GM19240 (cell line): ENCODE results near the gene COL13A1.

Source experiments
- DNase-seq: peaks from one replicate; pipeline ENCODE4 v3.0.0; 2011; ENCODE audit warnings: low spot score; ENCODE audit not compliant: insufficient read length

Gene COL13A1

GRCh38 chr10:69791812-69792211 lies 9.9 kb upstream of the COL13A1 start:
- no peak for DNase-seq

GRCh38 chr10:69792341-69792740 lies 9.4 kb upstream of the COL13A1 start:
- no peak for DNase-seq

- no peak for DNase-seq
Measured at GRCh38 chr10:69794673-69795072, 7.0 kb upstream of the COL13A1 start.

DNA sequence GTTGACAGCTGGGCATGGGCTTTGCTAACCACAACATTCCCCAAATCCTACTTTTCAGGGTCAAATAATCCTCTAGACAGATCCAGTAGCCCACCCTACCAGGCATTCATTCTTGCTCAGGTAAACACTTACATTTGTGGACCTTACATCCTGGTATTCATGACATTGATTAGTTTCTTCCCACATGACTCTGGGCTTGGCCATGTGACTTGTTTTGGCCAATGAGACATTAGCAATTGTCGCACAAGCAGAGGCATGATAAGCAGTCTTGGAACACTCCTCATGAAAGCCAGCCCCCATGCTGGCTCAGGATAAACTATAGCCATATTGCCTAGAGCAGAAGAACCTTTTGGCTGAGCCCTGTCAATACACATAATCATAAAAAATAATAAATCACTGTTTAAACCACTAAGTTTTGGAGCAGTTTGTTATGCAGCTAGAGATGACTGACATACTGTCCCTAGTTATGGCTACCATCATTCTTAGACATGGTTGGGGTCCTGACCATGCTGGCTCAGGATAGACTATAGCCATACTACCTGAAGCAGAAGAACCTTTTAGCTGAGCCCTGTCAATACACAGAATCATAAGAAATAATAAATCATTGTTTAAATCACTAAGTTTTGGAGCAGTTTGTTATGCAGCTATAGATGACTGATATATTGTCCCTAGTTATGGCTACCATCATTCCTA lies 6.3 kb upstream of the COL13A1 start:
- no peak for DNase-seq

DNA sequence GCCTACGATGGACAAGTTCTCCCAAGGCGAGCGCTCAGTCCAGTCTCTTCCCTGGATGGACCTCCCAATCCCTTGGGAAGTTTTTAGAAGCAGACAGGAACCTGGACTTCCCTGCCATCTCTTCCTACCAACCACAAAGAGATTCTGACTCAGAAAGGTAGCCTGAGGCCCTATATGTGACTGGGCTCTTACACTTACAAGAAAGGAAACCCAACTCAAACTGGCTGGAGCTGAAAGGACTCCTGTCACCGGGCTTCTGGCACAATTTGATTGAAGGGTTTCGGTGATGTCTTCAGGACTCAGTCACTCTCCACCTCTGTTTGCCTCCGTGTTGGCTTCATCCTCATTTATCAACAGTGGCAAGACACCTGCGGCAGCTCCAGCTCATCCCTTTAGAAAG lies 3.7 kb upstream of the COL13A1 start:
- no peak for DNase-seq

DNA sequence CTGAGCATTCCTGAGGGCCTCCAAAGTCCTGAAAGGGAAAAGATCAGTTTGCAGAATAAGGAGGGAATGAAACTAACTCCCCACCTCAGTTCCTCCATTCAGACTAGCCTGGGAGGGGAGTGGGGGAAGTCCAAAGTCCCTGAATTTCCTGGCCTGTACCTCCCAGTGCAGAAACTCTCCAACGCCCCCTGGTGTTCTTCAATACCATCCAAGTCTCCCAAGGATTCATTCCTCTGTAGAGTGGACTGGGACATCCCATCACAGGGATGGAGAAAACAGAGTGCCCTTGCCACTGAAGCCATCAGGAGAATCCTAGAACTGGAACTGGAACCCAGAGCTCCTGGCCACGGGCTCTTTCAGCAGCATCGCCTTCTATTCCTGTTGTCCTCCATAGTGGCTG lies 1.6 kb upstream of the COL13A1 start:
- DNase-seq, result no peak

DNA sequence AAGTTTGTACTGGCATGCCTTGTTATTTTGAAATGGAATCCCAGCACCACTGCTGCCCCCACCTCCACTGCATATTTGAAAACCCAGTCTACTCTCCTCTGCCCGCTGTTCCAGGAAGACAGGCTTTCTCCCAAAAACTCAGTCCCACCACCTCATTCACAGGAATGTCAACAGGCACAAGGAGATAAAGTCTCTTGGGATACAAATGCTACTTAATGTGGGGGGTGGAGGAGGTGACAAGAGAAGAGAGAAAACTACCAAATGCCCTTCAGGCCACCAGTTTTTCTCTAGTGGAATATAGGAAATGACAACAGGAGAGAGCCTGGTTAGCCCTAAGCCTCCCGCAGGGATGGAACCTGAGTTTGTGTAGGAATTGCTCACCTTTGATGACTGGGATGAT lies 1.0 kb upstream of the COL13A1 start:
- no peak for DNase-seq

- peak; percentile 26 for DNase-seq
Measured at GRCh38 chr10:69801094-69801433, 642 bp upstream of the COL13A1 start.

- DNase-seq, result no peak
Measured at GRCh38 chr10:69802424-69803161, 887 bp downstream of the COL13A1 start.

GRCh38 chr10:69803809-69804208 lies 2.1 kb downstream of the COL13A1 start:
- no peak for DNase-seq

DNA sequence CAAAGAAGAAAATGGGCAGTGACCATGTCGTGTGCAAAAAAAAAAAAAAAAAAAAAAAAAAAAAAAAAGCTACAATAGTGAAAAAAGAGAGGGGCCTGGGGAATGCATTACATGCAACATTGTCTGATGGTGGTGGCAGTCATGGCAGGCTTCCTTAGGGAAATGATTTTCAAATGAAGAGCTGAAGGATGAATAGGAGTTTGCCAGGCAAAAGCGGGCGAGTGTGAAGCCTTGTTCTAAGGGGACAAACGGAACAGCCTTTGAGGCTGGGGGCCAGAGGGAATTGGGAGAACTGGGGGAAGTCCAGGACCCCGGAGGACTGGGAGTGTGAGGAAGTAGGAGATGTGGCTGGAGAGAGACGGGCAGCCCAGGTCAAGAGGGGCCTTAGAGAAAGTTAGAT lies 3.1 kb downstream of the COL13A1 start:
- no peak for DNase-seq

GRCh38 chr10:69807122-69807521 lies 5.4 kb downstream of the COL13A1 start:
- no peak for DNase-seq

DNA sequence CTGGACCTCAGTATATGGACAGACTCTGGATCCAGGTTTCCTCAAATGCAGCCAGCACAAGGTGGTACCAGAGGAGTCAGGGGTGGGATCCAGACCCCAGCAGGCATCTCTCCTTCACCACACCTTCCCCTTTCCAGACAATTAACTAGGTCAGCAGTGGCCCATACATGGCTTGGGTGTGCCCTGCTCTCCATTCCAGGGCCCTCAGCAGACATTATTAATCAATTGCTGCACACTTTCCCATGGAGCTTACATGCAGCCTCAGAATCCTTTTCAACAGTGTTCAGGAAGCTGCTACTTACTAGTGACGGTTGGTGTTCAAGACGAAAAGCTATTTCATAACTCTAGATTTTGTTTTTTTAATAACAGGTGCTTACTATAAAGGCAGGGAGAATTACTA lies 6.0 kb downstream of the COL13A1 start:
- no peak for DNase-seq

GRCh38 chr10:69809318-69809717 lies 7.6 kb downstream of the COL13A1 start:
- DNase-seq, result no peak

DNA sequence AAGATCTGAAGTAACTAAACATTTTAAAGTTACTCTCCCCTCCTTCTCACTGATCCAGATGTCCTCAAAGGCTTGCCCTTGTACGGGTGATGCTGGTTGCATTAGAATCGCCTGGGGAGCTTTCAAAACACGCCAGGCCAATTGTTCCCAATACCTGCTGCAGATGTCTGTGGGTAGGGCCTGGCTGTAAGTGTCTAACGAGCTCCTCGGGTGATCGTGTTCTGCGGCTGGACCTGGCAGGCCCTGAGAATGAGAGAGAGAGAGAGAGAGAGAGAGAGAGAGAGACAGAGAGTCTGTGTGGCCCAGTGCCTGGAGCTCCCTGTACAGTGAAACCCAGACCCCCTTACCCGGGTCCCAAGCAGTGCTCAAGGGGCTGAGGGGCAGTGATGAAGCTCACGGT lies 8.4 kb downstream of the COL13A1 start:
- no peak for DNase-seq

- DNase-seq, result no peak
Measured at GRCh38 chr10:69810675-69811397, 9.1 kb downstream of the COL13A1 start.

GRCh38 chr10:69813632-69814031 lies 11.9 kb downstream of the COL13A1 start:
- DNase-seq, result no peak

- DNase-seq, result no peak
Measured at GRCh38 chr10:69814251-69814650, 12.5 kb downstream of the COL13A1 start.

- no peak for DNase-seq
Measured at GRCh38 chr10:69815104-69815503, 13.4 kb downstream of the COL13A1 start.

DNA sequence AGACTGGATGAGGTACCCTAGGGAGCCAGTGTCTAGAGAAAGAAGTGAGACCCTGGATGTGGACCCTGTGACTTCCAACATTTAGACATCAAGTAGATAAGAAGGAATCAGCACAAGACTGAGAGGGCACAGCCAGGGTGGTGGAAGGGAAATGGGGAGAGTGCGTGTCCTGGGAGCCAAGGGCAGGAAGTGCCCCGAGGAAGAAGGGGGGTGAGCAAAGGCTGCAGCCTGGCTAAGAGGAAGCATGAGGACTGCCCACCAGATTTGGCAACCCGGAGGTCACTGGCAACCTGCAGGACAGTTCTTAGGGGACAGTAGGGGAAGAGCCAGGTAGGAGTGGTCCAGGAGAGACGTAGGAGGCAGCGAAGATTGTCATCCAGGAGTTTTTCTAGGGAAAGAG lies 14.8 kb downstream of the COL13A1 start:
- no peak for DNase-seq

GRCh38 chr10:69817078-69817581 lies 15.4 kb downstream of the COL13A1 start:
- DNase-seq, result no peak

DNA sequence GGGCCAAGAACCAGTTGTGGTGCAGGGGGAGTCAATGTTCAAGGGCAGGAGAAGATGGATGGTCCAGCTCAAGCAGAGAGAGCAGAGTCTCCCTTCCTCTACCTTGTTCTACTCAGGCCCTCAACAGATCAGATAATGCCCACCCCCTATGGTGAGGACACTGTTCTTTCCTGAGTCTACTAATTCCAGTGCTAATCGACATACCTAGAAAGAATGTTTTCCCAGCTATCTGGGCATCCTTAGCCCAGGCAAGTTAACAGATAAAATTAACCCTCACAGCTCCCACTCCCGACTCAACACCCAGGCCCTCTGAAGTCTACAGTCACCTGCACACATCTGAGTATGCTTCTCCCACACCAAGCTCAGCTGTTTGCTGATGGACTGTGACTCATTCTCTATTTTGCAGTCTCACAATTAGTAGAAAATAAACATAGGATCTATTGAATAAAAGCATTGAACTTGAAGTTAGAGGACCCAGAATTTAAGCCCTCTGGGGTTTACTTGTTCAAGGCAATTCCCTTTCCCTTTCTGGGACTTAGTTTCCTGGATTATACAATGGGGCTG lies 17.1 kb downstream of the COL13A1 start:
- no peak for DNase-seq
